HUES6 (cell line): ENCODE measurements around the gene ESPN.

Source experiments
- H3K27ac ChIP-seq: 2 replicates; pipeline ENCODE4 v1.7.0; 2013; ENCODE audit warnings: low read depth, mild to moderate bottlenecking, low read length, inconsistent platforms
- H3K27me3 ChIP-seq: 2 replicates; pipeline ENCODE4 v1.6.1; 2013; ENCODE audit warnings: low read length; ENCODE audit not compliant: control insufficient read depth, insufficient read depth
- H3K36me3 ChIP-seq: 2 replicates; pipeline ENCODE4 v1.6.1; 2013; ENCODE audit warnings: low read length; ENCODE audit not compliant: control insufficient read depth, insufficient read depth
- H3K4me1 ChIP-seq: 2 replicates; pipeline ENCODE4 v1.6.1; 2013; ENCODE audit warnings: low read length; ENCODE audit not compliant: control insufficient read depth, insufficient read depth
- H3K4me3 ChIP-seq: 2 replicates; pipeline ENCODE4 v1.5.1; 2013; ENCODE audit warnings: low read depth, low read length
- H3K9ac ChIP-seq: one replicate; pipeline ENCODE4 v1.6.1; 2013; ENCODE audit warnings: mild to moderate bottlenecking, low read length
- H3K9me3 ChIP-seq: 2 replicates; pipeline ENCODE4 v1.6.1; 2013; ENCODE audit warnings: low read depth, low read length; ENCODE audit not compliant: control insufficient read depth, insufficient read depth

The ESPN gene, protein sequence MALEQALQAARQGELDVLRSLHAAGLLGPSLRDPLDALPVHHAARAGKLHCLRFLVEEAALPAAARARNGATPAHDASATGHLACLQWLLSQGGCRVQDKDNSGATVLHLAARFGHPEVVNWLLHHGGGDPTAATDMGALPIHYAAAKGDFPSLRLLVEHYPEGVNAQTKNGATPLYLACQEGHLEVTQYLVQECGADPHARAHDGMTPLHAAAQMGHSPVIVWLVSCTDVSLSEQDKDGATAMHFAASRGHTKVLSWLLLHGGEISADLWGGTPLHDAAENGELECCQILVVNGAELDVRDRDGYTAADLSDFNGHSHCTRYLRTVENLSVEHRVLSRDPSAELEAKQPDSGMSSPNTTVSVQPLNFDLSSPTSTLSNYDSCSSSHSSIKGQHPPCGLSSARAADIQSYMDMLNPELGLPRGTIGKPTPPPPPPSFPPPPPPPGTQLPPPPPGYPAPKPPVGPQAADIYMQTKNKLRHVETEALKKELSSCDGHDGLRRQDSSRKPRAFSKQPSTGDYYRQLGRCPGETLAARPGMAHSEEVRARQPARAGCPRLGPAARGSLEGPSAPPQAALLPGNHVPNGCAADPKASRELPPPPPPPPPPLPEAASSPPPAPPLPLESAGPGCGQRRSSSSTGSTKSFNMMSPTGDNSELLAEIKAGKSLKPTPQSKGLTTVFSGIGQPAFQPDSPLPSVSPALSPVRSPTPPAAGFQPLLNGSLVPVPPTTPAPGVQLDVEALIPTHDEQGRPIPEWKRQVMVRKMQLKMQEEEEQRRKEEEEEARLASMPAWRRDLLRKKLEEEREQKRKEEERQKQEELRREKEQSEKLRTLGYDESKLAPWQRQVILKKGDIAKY

GRCh38 chr1:6424619-6425593 is at the start of gene ESPN:
ESPN (plus strand) TSS chr1:6424776; CDS start chr1:6424956, 180 bp downstream.
- H3K9ac ChIP-seq, result no peak within 1 kb of the TSS
- peaks cover 15% of the 10 kb centered on the region for H3K4me1 ChIP-seq
- H3K4me3 ChIP-seq, result peak within 1 kb of the TSS; percentile 47
- no peaks in the 10 kb centered on the region for H3K9me3 ChIP-seq
- no peaks in the 10 kb centered on the region for H3K36me3 ChIP-seq
- H3K27me3 ChIP-seq, result peaks cover 87% of the 10 kb centered on the region
- no peak within 1 kb of the TSS for H3K27ac ChIP-seq

- Histone ChIP-seq H3K36me3 (no peaks in the 10 kb centered on the region), H3K4me1 (peaks cover 4% of the 10 kb centered on the region; the same call in 1 of the 2 replicates), H3K9me3 (peaks cover 5% of the 10 kb centered on the region; the same call in 1 of the 2 replicates), H3K27ac (no peak overlapping the region), H3K4me3 (no peak overlapping the region), H3K9ac (no peak overlapping the region), H3K27me3 (no peaks in the 10 kb centered on the region)
These were observed 46.4 kb upstream of the ESPN start for GRCh38 chr1:6378096-6378746.

- H3K9ac ChIP-seq, result no peak overlapping the region
- H3K27ac ChIP-seq, result no peak overlapping the region
- no peaks in the 10 kb centered on the region for H3K27me3 ChIP-seq
- peaks cover 9% of the 10 kb centered on the region for H3K4me1 ChIP-seq
- no peak overlapping the region for H3K4me3 ChIP-seq
- 0 out of 2 replicates have a peak, but pooled peaks cover 3% of the 10 kb centered on the region for H3K36me3 ChIP-seq
- H3K9me3 ChIP-seq, result peaks cover 7% of the 10 kb centered on the region
These were observed 44.5 kb upstream of the ESPN start for GRCh38 chr1:6380037-6380436.

- Histone ChIP-seq H3K4me3 (no peak overlapping the region), H3K36me3 (0 out of 2 replicates have a peak, but pooled peaks cover 3% of the 10 kb centered on the region), H3K27ac (no peak overlapping the region), H3K9me3 (peaks cover 7% of the 10 kb centered on the region), H3K9ac (no peak overlapping the region), H3K4me1 (peaks cover 30% of the 10 kb centered on the region), H3K27me3 (no peaks in the 10 kb centered on the region)
These were observed 40.4 kb upstream of the ESPN start for GRCh38 chr1:6384135-6384534.

GRCh38 chr1:6384962-6385361 is 39.6 kb upstream of the ESPN start:
- H3K36me3 ChIP-seq, result 0 out of 2 replicates have a peak, but pooled peaks cover 3% of the 10 kb centered on the region
- peak overlapping the region; percentile 77 for H3K9ac ChIP-seq
- peaks cover 5% of the 10 kb centered on the region for H3K9me3 ChIP-seq
- H3K4me3 ChIP-seq, result peak overlapping the region; percentile 47
- H3K27me3 ChIP-seq, result no peaks in the 10 kb centered on the region
- H3K27ac ChIP-seq, result no peak overlapping the region; the same call in none of the 2 replicates
- peaks cover 30% of the 10 kb centered on the region for H3K4me1 ChIP-seq

DNA sequence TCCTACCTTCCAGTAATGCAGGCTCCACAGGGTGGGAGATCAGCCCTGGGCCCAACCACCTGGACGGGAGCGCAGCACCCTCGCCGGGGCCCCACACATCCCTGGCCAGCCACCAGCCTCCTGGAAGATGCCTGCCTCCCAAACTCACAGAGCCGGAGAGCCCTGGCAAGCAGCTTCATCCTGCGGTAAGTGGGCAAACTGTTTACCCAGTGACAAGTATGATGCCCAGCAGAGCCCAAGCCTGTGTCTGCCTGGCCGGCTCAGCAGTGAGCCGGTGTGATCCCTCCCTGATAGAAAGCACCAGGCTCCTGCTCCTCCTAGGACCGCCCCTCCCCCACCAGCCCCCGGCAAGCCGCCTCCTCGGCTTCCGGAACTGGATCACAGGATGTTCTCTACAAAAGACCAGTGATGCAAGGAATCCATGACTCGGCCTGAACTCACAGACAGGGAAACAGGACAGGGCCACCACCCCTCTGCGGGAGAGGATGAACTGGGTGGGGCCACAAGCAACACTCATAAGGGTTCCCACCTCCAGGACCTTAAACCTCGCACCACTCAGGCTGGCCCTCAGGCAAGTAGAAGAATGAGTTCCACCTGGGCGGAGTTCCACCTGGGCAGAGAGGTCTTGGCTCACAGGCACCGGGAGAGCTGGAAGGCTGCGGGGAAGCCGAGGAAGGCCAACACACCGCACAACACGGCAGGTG is 38.9 kb upstream of the ESPN start:
- H3K9me3 ChIP-seq, result peaks cover 2% of the 10 kb centered on the region
- H3K27me3 ChIP-seq, result no peaks in the 10 kb centered on the region
- H3K4me1 ChIP-seq, result peaks cover 30% of the 10 kb centered on the region
- peak overlapping the region; percentile 47 for H3K4me3 ChIP-seq
- peak overlapping the region; percentile 74 for H3K27ac ChIP-seq
- H3K36me3 ChIP-seq, result 0 out of 2 replicates have a peak, but pooled peaks cover 3% of the 10 kb centered on the region
- peak overlapping the region; percentile 77 for H3K9ac ChIP-seq

DNA sequence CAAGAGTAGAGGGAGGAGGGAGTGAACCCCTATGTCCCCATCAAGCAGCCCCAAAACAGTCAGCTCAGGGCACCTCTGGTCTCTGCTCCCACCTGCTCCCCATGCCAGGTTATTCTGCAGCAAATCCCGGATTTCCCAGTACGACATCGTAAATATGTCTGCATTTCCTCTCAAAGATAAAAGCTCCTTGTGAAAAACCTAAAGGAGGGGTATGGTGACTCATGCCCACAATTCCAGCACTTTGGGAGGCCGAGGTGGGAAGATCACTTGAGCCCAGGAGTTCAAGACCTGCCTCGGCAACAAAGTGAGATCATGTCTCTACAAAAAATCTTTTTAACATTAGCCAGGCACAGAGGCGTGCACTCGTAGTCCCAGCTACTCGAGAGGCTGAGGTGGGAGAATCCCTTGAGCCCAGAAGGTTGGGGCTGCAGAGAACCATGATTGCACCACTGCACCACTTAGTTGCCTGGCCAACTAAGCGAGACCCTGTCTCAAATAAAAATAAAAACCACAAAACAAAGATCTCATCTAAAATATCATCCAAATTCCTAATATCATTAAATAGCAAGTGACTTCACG is 38.1 kb upstream of the ESPN start:
- Histone ChIP-seq H3K4me3 (peak overlapping the region; percentile 47), H3K9ac (peak overlapping the region; percentile 76), H3K27me3 (no peaks in the 10 kb centered on the region)

GRCh38 chr1:6389971-6390370 is 34.6 kb upstream of the ESPN start:
- Histone ChIP-seq H3K27ac (no peak overlapping the region), H3K36me3 (no peaks in the 10 kb centered on the region), H3K4me1 (peaks cover 41% of the 10 kb centered on the region), H3K9me3 (no peaks in the 10 kb centered on the region), H3K4me3 (no peak overlapping the region), H3K27me3 (no peaks in the 10 kb centered on the region; the same call in 1 of the 2 replicates), H3K9ac (no peak overlapping the region)

More for the DNA sequence above, 38.1 kb upstream of the ESPN start:
- Histone ChIP-seq H3K4me1 (peaks cover 30% of the 10 kb centered on the region), H3K27ac (peak overlapping the region; percentile 74), H3K9me3 (peaks cover 2% of the 10 kb centered on the region; the same call in 1 of the 2 replicates), H3K36me3 (0 out of 2 replicates have a peak, but pooled peaks cover 3% of the 10 kb centered on the region)

GRCh38 chr1:6391951-6392808 is 32.4 kb upstream of the ESPN start:
- no peaks in the 10 kb centered on the region for H3K9me3 ChIP-seq
- H3K27ac ChIP-seq, result no peak overlapping the region
- peak overlapping the region; percentile 64 for H3K9ac ChIP-seq
- peaks cover 21% of the 10 kb centered on the region for H3K4me1 ChIP-seq
- H3K27me3 ChIP-seq, result no peaks in the 10 kb centered on the region; the same call in 1 of the 2 replicates
- peak overlapping the region; percentile 82 for H3K4me3 ChIP-seq
- no peaks in the 10 kb centered on the region for H3K36me3 ChIP-seq
